GM19025 (cell line): Measurements from ENCODE around the gene ZDHHC8.

Source experiments
- ATAC-seq: cut with Tn5 transposase; IDR thresholded peaks from one replicate; pipeline ENCODE4 v1.9.1; 2021; ENCODE audit warnings: mild to moderate bottlenecking, low read depth, moderate library complexity; ENCODE audit not compliant: unreplicated experiment

ZDHHC8 gene

DNA sequence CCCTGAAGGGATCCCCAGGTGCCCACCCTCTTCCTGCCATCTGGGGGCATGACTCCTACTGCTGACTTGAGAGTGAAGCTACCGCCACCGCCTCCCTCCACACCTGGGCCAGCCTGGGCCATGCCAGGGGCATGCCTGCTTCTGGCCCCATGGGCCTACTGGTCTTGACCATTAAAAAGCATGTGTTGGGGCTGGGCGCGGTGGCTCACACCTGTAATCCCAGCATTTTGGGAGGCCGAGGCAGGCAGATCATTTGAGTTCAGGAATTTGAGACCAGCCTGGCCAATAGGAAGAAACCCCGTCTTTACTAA lies 56.9 kb downstream of the ZDHHC8 start:
- no peak for ATAC-seq

DNA sequence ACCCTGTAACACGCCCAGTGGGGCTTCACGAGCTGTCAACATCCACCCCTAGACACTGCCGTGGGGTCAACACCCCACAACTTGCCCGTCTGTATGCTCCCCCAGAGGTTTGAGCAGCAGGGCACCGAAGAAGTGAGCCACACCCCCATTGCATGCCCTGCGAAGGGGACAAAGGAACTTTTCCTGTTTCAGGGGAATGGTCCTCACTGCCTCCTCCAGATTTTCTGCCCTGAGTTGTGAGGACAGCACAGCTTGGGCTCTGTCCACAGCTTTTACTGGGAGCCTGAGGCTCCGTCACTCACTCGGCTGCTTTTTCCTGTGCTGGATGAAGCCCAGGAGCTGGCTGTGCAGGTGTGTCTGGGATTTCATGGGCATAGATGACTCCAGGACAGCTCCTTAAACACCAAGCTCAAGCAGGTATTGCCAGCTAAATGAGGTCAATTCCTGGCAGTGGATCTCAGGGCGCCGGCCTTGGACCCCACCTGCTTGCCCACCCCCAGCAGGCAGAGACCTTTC lies 59.5 kb downstream of the ZDHHC8 start:
- no peak for ATAC-seq

DNA sequence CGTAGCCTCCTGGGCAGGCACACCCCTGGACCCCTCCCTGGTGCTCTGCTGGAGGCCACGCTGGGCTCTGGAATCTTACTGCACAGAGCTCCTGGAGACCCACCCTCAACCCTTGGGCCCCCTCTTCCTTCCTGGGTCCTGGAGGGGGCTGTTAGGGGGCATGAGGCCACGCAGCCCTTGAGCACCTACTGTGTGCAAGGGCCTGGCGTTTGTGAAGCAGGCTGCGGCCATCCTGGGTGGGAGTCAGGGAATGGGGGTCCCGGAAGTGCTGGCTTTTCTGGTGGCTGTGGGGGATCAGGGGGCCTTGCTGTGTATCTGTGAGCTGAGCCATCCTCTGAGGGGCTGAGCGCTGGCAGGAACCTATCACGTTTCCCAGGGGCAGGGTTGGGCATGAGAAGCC lies 60.2 kb downstream of the ZDHHC8 start:
- no peak for ATAC-seq

DNA sequence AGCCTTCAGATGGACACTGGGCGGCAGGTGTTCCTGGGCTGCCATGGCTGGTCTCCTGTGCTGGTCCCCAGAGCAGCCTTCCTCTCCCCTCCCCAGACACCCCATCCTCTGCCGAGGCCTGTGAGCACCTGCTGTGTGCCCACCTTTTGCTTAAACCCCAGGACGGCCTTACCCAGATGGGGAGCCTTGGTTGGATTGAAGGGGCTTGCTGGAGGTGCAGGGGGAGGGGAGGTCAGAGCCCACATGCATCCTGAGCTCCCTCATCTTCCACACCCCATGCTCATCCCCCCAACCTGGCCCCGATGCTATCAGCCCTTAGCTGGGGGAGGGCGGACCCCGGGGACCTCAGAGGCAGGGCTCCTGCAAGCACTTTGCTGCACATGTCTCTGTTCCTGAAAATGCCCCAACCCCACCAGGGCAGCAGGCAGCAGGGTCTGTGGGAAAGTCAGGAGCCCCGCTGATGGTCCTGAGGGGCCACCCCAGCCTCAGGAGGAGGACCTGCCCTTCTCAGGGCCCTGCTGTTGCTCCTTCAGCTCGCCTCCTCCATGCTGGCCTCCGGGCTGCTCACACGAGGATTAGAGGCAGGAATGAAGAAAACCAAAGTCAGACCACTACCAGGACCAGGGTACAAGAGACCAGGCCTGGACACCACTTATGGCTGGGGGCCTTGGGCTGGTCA lies 60.8 kb downstream of the ZDHHC8 start:
- ATAC-seq: no peak

DNA sequence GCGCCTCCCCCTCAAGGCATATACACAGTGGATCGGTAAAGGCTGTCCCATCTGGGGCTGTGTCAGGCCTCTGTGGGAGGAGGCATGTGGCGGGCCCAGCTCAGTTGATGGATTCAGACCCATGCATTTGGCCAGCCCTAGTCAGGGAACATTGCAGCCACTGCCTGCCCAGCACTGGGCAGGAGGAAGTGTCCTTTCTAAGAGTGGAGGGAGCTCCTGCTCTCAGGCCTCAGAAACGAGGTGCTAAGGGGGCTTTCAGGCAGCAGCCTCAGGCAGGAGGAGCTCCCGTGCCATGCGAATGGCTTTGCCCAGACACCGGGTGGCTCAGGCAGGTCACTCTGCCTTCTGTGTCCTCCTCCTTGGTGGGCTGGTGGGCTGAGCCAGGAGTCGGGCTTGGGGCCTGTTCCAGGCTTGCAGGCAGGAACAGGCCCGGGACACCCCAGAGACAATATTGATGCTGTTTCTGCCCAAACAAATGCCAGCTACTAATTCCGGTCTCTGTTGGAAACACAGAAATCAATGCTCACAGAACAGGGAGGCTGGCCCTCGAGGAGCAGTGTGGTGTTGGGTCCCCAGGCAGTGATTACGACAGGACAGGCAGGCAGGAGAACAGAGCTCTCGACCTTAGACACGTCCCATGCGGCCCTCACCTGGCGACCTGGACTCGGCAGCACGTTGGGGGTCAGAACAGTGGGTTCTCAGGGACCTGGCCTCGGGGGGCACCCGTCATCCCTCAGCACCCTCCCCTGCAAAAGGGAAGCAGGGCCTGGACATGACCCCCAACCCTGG lies 61.6 kb downstream of the ZDHHC8 start:
- no peak for ATAC-seq

DNA sequence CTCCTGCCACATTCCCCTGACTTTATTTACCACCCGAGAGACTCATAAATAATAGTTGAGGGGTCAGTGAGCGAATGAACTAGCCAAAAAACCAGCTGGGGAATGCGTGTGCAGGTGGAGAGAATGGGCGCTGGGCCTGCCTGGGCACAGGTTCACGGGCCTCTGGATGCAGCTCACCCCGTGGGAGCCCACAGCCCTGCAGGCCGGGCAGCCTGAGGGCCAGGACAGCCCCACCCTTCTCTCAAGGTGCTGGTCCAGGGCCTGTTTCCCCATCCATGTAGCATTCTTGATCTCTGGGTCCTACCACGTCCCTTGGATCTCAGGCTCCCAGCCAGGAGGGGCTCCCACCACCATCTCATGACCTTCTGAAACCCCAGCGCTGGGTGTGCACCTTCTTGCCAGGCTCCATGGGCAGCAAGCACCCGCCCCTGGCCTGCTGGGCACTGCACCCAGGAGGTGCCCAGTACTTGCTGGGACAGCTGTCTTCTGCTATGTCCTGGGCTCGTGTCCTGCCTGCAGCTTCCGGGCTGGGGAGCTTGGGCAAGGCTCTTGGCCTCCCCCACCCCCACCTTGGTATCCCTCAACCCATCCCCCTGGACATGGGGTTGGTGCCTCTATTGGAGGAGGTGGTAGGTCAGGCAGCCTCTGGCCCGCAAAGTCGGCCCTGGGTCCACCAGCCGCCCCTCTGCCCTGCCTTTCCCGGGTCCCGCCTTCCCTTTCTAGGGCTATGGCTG lies 62.3 kb downstream of the ZDHHC8 start:
- no peak for ATAC-seq

DNA sequence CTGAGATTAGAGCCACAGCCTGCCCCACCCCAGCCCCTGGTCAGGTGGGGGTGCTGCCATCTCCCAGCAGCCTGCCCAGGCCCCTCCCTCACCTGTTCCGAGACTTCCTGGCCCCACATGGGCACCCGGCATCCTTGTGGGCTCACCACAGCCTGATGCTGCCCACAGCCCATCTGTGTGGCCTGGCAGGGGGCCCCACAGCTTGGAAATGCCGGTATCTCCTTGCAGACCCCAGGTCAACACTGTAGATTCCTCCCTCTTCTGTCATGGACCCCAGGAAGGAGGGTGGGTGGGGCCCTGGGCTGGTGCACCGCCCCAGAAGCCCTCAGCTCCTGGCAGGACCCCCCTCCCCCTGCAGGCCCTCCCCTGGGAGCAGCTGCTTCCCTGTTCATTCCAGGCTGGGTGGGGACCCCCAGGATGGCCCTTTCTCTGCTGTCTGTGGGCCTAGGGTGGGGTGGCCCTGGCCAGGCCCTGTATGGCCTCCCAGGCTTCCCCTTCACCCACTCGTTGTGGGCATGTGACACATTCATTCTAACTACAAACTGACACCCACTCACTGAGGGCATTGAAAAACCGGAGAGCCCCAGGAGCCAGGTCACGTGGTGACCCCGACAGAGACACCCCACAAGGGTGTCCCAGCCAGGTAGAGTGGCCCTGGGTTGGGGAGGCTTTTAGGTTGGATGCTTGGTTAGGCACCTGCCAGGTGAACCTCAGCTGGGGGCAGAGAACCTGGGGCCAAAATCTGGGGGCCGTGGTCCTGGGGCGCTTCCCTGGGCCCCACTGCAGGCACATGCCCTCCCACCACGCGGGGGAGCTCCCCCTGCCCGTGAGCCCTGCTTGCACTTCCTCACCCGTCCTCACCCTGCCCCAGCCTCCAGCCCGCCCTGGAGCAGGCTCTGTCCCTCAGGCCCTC lies 63.3 kb downstream of the ZDHHC8 start:
- ATAC-seq: no peak

DNA sequence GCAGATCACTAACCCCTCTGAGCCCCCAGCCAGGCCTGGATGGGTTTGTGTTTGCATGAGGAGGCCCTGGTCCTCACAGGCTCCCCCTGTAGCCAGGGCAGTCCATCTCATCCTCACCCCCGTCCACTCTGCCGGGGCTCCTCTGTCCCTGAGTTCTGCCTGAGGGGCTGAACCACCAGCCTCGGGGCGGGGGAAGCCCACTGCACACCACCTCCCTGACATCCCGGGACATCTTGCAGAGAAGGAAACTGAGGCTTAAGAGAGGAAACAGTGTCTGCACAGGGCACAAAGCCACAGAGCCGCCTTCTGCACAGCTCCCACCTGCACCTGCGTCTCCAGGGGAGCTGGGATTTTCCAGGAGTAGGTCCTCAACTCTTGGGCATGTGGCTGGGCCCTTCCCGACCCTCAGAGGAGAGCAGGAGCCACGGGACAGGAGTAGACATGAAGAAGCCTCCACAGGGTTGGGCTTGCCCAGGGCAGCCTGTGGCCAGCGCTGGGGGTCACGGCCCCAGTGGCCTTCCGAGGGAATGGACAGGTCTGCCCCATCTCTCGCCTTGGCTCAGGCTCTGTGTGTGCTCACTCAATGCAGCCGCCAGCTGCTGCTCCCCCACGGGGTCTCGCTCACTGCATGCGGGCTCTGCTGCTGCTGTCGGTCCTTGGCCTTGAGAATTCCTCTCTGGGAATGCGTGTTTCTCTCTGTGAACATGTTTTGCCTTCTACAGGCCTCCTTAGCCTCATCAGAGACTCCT lies 64.7 kb downstream of the ZDHHC8 start:
- ATAC-seq: no peak
